NOMO-1 treated with dmso at 0.1 percent for 144 hours (cell line): ENCODE results near the gene CX3CL1.
"Not testable (repeated sequence)": the region's sequence is repeated elsewhere in the genome, so short reads cannot be mapped to it uniquely, and the experiment has no call there.

Source experiments
- DNase-seq: peaks from one replicate; lab custom pipeline; 2025; ENCODE audit not compliant: unreplicated experiment; lab: John Stamatoyannopoulos, UW

Gene CX3CL1

GRCh38 chr16:57357330-57358085 is 14.8 kb upstream of the CX3CL1 start:
- peak; percentile 58 for DNase-seq

- DNase-seq = no peak
Observed at GRCh38 chr16:57358086-57358420, 14.2 kb upstream of the CX3CL1 start.

GRCh38 chr16:57358527-57359095 is 13.7 kb upstream of the CX3CL1 start, which contains the start of gene CCL22:
TSS of gene CCL22 (plus strand) at chr16:57358783. CDS start at chr16:57358817, 34 bp downstream.
- DNase-seq = no peak

GRCh38 chr16:57360321-57360935 is 11.9 kb upstream of the CX3CL1 start:
- DNase-seq = no peak

- DNase-seq = no peak
Observed at GRCh38 chr16:57361404-57361803, 10.9 kb upstream of the CX3CL1 start.

- DNase-seq = no peak
Observed at GRCh38 chr16:57364143-57364542, 8.1 kb upstream of the CX3CL1 start.

- DNase-seq = no peak
Observed at GRCh38 chr16:57366544-57367040, 5.7 kb upstream of the CX3CL1 start.

- no peak for DNase-seq
Observed at GRCh38 chr16:57367116-57367752, 5.1 kb upstream of the CX3CL1 start.

GRCh38 chr16:57371494-57372371 is 557 bp upstream of the CX3CL1 start:
- no peak for DNase-seq

- no peak for DNase-seq
Observed at GRCh38 chr16:57373117-57373947, 1.0 kb downstream of the CX3CL1 start.

GRCh38 chr16:57374067-57374534 is 1.8 kb downstream of the CX3CL1 start:
- no peak for DNase-seq

GRCh38 chr16:57374925-57375465 is 2.7 kb downstream of the CX3CL1 start:
- DNase-seq = not testable (repeated sequence)

- DNase-seq = no peak
Observed at GRCh38 chr16:57376313-57376818, 4.1 kb downstream of the CX3CL1 start.

GRCh38 chr16:57377080-57377841 is 5.0 kb downstream of the CX3CL1 start:
- no peak for DNase-seq

- DNase-seq = no peak
Observed at GRCh38 chr16:57379579-57379978, 7.3 kb downstream of the CX3CL1 start.

GRCh38 chr16:57380671-57381462 is 8.6 kb downstream of the CX3CL1 start:
- no peak for DNase-seq

GRCh38 chr16:57381791-57382534 is 9.7 kb downstream of the CX3CL1 start:
- no peak for DNase-seq
